Head of caudate nucleus (tissue), 42 donors: ENCODE data around the gene HECW1.

ENCODE experiments used
- DNase-seq, 42 donors: peaks; one replicate each; pipeline versions ENCODE4 v3.0.0 to v3.0.0-alpha.2; 2020 to 2021; ENCODE audit warnings: mixed read lengths in 7 of 42
- intact Hi-C: fragments of 100-400 bp; cut with DNase I; formaldehyde crosslinking; loops from one replicate; pipeline ENCODE4 v1.15.0; 2022

The HECW1 gene

DNA sequence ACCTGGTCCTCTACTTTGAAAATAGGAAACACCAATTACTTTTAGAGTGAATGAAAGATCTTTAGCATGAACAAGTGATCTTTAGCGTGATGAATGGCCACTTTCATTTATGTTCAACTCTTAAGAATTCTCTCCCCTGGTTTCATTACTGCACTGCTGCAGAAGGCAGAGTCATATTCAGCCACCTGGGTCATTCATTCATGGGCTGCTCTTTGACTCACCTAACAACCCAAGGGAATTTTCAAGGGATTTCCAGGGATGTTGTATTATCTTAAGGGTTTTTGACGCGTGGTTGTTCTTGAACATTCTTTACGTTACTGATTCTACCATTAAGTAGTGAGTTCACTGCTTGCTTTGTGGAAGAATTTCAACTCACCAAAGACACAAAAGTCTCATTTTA is 383.1 kb downstream of the HECW1 start:
- DNase-seq, result no peak
- intact Hi-C loops, result no loop called here

DNA sequence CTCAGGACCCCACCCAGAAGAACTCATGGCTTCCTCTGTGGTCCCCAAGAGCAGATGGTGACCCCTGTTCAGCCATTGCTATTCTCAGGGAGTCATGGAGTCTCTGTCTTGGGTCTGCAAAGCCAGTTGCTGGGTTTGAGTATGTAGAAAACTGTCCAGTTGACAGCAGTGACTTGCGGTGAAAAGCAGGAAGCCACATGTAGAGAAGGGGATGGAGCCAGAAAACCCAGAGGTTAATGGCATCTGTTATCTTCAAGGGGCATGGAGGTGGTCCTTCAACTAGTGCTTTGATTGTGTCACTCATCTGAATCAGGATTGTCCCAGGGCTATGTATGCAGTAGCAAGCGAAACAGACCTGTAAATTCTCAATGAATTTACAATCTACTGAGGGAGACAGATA is 384.1 kb downstream of the HECW1 start:
- DNase-seq, result no peak
- intact Hi-C loops, result no loop called here

DNA sequence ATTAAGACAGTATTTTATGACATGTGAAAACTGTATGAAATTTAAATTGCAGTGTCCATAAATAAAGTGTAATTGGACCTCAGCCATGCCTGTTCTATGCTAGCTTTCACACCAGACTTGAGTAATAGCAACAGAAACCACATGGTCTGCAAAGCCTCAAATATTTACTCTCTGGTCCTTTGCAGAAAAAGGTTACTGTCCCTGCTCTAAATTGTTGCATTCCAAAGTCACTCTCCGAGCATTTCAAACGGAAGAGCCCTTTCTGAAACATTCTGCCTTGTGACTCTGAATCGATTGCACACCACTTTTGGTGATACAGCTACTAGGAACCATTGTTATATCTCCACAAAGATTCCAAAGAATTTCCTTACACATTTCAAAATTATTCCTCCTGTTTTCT is 389.4 kb downstream of the HECW1 start:
- DNase-seq, result no peak
- intact Hi-C loops, result no loop called here

DNA sequence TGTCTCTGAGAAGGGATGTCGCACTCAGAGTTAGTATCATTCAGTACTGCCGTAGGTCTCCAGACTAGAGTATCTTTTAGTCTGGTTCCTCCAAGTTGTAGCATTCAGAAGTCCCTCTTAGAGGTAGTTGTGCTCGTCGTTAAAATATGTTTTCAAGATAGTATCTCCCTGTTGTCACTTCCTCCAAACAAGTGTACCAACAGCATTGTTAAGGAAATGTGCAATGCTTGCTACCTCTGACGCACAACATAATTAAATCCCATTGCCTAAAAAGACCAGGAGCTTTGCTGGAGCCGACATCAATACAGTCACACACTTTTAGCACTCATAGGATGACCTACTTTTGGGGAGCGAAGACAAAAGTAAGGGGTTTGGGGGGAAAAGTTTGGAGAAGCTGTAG is 390.5 kb downstream of the HECW1 start:
- no peak for DNase-seq
- intact Hi-C loops, result no loop called here

DNA sequence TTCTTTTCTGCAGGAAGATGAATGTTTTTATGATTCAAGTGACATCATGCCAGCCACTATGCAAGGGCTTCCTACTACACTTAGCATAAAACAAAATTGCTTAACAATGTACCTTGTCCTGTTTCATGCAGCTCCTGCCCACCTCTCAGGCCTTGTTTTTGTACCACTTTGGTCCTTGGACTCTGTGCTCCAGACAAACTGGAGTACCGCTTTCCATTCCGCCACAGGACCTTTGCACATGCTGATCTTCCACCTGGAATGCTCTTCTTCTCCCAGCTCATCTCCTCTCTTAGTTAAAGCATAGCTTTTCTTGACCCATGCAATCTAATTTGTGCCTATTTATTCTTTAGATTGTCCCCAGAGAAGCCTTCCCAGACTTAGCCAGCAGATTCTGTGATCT is 393.0 kb downstream of the HECW1 start:
- no peak for DNase-seq
- intact Hi-C loops, result no loop called here

DNA sequence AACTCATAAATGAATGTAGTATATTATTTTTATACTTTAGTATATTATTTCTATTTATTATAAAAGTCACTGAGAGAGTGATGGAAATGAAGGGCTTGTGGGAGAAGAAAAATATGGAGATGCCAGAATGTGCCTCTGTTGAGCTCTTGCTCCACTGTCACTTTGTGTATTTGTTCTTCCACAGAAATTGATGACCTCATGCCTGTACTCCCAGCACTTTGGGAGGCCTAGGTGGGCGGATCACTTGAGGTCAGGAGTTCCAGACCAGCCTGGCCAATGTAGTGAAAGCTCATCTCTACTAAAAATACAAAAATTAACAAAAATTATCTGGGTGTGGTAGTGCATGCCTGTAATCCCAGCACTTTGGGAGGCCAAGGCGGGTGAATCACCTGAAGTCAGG is 394.0 kb downstream of the HECW1 start:
- intact Hi-C loops, result no loop called here
- no peak for DNase-seq

DNA sequence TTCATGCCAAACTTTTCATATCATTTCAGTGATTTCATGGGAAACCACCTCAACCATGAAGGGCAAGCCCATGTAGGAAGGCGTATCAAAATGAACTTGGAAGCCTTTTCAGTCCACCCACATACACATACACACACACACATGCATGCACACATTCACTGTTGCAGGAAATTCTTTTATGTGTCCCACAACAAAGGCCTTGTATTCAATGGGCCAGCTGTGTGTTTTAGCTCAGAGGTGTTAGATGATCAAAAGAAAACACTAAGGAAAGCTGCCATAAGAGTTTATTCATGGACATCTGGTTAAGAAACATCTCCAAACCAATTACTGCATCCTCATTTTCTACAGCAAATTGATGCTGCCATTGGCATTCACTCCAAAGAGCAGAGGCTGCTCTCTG is 396.0 kb downstream of the HECW1 start:
- no peak for DNase-seq

DNA sequence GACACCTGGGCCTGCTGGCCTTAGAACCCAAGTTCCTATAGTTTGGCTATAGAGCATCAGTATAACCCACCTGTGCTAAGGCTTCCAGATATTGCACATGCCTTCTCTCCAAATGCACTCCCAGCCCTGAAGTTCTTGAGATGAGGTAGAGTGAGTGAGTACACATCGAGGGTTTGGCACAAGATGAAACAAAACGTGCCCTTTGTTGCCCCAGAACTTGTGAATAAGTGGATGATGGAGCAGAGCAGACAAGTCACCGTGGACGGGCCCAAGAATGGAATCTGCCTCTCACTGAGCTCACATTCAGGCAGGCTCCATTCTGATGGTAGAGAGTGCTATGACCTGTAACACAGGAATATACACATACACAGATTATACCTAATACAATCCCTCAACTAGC is 397.5 kb downstream of the HECW1 start:
- peak in 1 of 42 donors; percentile 20 for DNase-seq
- intact Hi-C loops, result no loop called here

More for the DNA sequence above, 396.0 kb downstream of the HECW1 start:
- intact Hi-C loops, result no loop called here

DNA sequence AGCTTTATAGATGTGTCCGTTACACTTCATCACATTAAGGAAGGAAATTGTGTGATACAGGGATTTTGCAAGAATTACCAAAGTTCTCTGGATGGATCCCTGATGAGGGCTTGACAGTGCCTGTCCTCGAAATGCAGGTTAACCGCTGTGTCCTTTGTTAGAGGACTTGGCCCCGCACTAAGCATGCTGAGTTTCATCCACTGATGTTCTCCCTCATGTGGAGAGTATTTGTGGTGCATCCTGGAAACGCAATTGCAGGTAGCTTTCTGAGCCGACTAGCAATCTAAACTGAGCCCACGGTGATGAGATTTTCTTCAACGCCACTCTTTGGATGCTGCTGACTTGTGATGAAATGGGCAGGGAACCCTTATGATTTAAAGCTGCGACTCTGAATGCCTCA is 398.6 kb downstream of the HECW1 start:
- intact Hi-C loops, result no loop called here
- DNase-seq, result peak in 1 of 42 donors; percentile 5

DNA sequence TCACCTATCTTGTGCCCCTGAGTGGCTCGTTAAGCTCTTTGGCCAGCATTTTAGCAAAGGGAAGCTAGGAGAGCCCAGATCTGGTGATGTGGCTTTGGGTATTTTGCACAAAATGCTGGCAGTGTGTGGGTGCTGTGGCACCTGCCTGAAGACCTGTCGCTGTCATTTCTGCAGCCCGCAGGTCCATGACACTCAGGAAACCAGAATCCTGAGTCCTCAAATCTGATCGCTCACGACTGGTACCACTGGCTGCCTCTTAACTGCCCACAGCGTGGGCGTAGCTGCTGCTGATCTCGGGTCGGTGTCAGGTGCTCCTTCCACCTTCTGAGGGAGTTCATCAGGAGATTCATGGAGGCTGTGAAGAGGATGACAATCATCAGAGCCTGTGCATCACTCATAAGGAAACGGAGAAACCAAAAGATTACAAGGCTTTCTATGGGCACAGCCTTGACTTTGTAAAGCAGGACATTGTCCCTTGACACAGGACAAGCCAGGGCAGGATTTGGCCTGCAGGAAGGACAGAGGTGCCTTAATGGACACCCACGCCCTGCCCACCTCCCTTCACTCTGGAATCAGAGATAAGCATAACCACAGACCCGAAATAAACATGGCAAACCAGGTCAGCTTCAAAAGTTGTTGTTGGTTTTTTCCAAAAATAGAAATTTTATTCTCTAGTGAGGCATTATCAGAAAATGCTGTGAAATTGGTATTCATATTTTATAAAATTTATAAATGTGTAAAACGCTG is 399.5 kb downstream of the HECW1 start:
- peak in 1 of 42 donors; percentile 37 for DNase-seq

DNA sequence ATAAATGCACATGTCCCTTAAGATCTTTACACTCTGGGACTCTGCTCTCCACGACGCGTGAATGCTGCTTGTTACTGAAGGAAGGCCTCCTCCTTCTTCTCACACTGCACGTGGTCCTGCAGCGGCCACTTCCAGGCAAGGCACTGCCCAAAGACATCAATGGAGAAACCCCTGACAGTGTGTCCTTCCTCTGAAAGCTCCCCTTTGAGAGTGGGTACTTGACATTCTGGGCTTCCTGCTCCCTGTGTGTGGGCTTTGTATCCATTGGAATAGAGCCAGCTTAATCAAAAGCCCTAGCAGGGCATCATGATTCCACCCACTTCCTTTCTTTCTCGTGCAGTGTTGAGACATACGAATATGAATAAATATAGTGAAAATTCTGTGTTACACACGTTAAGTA is 400.8 kb downstream of the HECW1 start:
- intact Hi-C loops, result no loop called here
- DNase-seq, result peak in 32 of 42 donors; percentile 6 to 71 (median 37)

More for the DNA sequence above, 399.5 kb downstream of the HECW1 start:
- intact Hi-C loops, result no loop called here

DNA sequence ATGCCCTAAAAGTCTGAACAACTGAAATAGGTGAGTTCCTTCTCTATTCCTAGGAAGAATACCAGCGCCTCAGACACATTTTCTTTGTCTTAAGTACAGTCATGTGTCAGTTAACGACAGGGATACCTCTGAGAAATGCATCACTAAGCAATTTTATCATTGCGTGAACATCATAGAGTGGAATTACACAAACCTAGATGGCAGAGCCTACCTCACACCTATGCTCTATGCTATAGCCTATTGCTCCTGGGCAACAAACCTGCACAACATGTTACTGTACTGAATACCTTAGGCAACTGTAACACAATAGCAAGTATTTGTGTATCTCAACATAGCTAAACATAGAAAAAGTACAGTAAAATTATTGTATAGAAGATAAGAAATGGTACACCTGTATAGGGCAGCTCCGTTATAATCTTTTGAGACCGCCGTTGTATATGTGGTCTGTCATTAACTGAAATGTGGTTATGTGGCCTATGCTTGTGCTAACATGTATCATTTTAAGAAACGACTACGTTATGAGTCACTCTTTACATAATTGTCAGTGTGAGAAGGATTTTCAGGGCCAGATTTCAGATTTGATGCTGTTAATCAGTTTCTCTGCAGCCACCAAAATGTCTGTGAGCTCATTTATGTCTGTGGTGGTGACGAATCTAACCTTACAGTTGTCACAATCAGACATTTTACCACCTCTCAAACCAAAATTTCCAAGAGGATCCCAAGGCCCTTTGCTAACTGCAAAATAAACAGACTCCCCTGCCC is 404.3 kb downstream of the HECW1 start:
- peak in 1 of 42 donors; percentile 31 for DNase-seq
- intact Hi-C loops, result no loop called here

DNA sequence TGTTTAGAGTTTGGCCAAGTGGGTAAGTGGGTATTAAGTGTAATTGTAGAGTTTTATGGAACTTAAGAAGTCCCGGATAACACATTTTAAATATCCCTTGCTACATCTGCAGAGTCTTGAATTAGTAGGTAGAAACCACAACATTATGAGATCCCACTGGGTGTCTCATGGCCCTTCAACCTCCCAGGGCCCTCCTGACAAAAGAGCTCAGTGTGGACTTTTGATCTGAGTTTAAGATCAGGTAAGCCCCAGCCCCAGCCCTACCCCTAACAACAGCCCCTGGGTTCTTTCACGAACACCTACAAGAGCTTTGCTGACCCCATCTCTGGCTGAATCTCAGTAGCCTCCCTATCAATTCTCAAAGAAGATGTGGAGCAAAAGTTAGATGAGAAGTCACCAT is 405.0 kb downstream of the HECW1 start:
- intact Hi-C loops, result no loop called here
- DNase-seq, result no peak

DNA sequence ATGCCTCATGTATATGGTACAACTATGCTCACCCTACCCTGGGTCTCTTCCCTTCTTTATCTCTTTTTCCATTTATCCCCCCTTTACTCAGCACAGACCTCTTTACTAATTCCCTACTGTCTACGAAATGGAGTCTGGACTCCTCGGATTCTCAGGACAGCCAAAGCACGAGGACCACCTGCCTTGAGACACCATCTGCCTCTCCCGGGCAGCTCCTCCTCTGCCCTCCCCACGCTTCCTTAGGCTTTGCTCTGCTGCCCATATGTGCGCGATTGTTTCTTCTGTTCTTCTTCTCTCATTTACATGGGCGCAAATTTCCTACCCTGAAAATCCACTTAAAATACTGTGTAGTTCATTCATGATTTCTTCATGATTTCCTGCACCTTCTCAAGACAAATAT is 407.8 kb downstream of the HECW1 start:
- intact Hi-C loops, result no loop called here
- peak in 1 of 42 donors; percentile 18 for DNase-seq

DNA sequence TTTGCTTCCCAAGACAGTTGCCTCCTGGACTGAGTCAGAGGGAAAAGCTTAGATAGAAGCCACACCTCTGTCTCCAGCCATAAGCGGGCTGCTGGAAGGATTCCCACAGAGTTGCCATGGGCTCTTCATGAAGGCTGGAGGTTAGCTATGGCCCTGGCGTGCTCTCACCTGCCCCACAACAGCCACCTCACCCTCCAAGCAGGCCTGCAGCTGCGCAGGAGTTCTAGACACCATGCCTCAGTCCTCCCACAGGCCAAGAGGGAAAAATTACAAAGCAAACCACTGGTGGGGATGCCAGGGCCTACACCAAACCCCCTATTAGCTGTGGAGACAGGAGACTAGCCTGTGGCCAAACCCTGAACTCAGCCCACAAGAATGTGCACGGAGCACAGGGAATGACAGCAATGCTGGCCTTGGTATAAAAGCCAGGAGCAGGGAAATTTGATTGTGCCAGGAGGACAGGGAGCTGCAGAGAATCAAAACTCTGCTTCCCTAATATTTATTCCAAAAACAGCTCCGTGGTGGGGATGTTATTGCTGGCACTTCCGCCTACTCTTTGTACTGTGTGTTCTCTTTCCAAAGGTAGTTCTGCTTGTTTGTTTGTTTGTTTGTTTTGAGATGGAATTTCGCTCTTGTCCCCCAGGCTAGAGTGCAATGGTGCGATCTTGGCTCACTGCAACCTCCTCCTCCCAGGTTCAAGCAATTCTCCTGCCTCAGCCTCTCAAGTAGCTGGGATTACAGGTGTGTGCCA is 410.1 kb downstream of the HECW1 start:
- no peak for DNase-seq
- intact Hi-C loops, result no loop called here

DNA sequence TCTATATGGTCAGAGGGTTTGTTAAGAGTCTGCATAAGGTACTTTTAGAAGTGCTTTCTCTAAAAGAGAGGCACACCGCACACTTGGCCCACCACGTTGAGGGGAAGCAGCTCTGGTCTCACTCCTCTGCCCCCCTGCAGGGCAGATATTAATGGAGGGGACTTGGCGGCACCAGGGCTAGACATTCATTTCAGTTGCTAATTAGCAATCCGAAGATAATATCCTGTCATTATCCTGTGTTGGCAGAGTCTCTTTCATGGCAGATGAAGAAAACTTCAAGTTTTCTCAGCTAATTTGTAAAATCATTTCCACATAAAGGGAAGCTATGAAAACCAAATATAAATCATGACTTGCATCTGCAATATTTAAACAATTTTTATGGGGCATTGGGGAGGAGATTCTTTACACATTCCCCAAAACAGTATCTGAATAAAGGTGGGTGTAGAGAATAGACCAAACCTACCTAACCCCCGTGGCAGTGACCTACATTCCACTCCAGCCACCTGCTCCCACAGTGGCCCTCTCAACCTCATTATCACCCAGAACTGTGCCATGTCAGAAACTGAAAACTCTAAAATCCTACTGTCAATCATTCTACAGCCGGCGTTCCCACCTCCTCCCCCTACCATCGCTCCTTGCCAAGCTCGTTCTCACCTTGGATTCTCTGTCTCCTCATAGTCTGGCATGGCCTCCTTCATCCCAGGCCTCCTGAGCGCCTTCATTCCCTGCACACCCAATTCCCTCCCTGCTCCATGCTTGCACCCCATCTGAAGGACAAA is 416.3 kb downstream of the HECW1 start:
- intact Hi-C loops, result no loop called here

DNA sequence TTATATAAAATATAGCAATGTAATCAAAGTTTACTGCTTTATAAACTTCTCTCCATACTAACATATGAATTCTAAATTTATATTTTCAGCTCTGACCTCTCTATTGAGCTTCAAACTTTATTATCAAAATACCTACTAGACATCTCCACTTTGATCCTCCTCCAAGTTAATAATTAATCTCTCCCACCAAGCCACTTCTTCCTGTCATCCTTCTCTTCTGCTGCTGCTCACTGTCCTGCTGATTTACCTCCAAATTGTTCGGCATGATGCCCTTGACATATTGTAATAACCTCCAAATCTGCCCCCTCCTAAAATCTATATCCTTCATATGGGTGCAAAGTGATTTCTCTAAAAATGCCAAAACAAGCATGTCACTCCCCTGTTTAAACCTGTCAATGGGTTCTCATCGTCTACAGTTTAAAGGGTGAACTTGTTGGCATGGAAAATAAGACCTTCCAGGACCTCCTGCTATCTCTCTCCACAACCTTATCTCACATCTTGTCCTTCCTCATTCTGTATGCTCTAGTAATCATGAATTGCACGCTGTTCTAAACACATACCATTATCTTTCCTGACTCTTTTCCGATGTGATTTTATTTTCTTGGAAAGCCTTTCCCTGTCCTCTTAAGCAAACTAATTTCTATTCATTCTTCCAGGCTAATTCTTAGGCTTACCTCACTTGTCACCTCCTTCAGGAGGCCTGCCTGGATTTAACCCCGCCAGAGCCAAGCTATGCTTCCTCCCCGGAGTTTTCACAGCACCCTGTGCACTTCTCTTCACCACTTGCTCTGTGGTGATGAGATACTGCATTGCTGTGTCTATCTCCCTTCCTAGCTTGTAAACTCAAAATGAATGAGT is 418.3 kb downstream of the HECW1 start:
- no peak for DNase-seq
- intact Hi-C loops, result no loop called here

More for the DNA sequence above, 416.3 kb downstream of the HECW1 start:
- no peak for DNase-seq

DNA sequence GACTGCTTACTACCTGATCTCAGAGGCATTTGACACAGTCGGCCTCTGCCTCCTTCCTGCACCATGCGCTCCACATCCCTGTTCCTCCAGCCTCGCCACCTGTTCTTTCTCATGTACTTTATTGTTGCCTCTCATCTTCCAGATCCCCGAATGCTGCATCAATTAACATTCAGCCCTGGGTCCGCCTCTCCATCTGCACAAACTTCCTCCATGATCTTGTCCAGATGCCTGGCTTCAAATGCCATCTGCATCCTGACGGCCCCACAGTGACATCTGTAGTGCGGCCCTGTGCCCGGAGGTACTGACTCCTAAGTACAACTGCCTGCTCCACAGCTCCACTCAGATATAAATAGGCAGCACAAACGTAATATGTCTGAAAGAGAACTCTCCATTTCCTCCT is 419.3 kb downstream of the HECW1 start:
- DNase-seq, result peak in 1 of 42 donors; percentile 33
- intact Hi-C loops, result no loop called here
